Ectodermal cell (in vitro differentiated cells): ENCODE measurements around the gene CLSTN2.

Experiments
- H3K27ac ChIP-seq: 2 replicates; pipeline ENCODE4 v1.7.0; 2013; ENCODE audit warnings: mild to moderate bottlenecking, low read depth, low read length; ENCODE audit not compliant: insufficient read depth, poor library complexity, severe bottlenecking
- H3K27me3 ChIP-seq: 2 replicates; pipeline ENCODE4 v1.7.0; 2013; ENCODE audit warnings: mild to moderate bottlenecking, low read length; ENCODE audit not compliant: insufficient read depth, control insufficient read depth, poor library complexity, severe bottlenecking
- H3K36me3 ChIP-seq: one replicate; pipeline ENCODE4 v1.7.0; 2013; ENCODE audit warnings: low read length; ENCODE audit not compliant: control insufficient read depth, insufficient read depth
- H3K4me1 ChIP-seq: one replicate; pipeline ENCODE4 v1.7.0; 2013; ENCODE audit warnings: low read length; ENCODE audit not compliant: control insufficient read depth, insufficient read depth
- H3K4me3 ChIP-seq: 2 replicates; pipeline ENCODE4 v1.7.0; 2013; ENCODE audit warnings: low read depth, low read length, control low read depth; ENCODE audit not compliant: insufficient read depth
- H3K9me3 ChIP-seq: 2 replicates; pipeline ENCODE4 v1.7.0; 2013; ENCODE audit warnings: mild to moderate bottlenecking, low read length, moderate library complexity; ENCODE audit not compliant: control insufficient read depth
- WGBS, 2 experiments: methylation state at CpG; one replicate each; pipeline ENCODE4 v1.1.7; 2013; ENCODE audit warnings: missing lambda C conversion rate in 2 of 2; 5-methylcytosine and 5-hydroxymethylcytosine counted together

Gene CLSTN2

GRCh38 chr3:139969386-139969785 lies 34.4 kb downstream of the CLSTN2 start:
- Histone ChIP-seq H3K36me3 (no peaks in the 10 kb centered on the region), H3K9me3 (no peaks in the 10 kb centered on the region), H3K4me1 (no peaks in the 10 kb centered on the region), H3K27me3 (no peaks in the 10 kb centered on the region), H3K27ac (no peak overlapping the region), H3K4me3 (no peak overlapping the region)
- WGBS, 2 experiments, result 85 to 87% methylated on average over 1 of the region's 1 CpG

GRCh38 chr3:139970526-139970925 lies 35.5 kb downstream of the CLSTN2 start:
- H3K27ac ChIP-seq, result no peak overlapping the region
- no peaks in the 10 kb centered on the region for H3K36me3 ChIP-seq
- H3K9me3 ChIP-seq, result no peaks in the 10 kb centered on the region
- no peaks in the 10 kb centered on the region for H3K27me3 ChIP-seq
- H3K4me1 ChIP-seq, result no peaks in the 10 kb centered on the region
- H3K4me3 ChIP-seq, result no peak overlapping the region
- 87 to 91% methylated on average over 5 of the region's 5 CpGs for WGBS, 2 experiments

- Histone ChIP-seq H3K27ac (no peak overlapping the region), H3K4me1 (no peaks in the 10 kb centered on the region), H3K9me3 (no peaks in the 10 kb centered on the region), H3K36me3 (no peaks in the 10 kb centered on the region), H3K27me3 (no peaks in the 10 kb centered on the region), H3K4me3 (no peak overlapping the region)
- 81 to 92% methylated on average over 2 of the region's 2 CpGs for WGBS, 2 experiments
Observed at GRCh38 chr3:139974809-139975425, 39.9 kb downstream of the CLSTN2 start.

- H3K4me3 ChIP-seq, result no peak overlapping the region
- 90 to 92% methylated on average over 5 of the region's 5 CpGs for WGBS, 2 experiments
- H3K36me3 ChIP-seq, result no peaks in the 10 kb centered on the region
- no peaks in the 10 kb centered on the region for H3K9me3 ChIP-seq
- H3K4me1 ChIP-seq, result no peaks in the 10 kb centered on the region
- no peak overlapping the region for H3K27ac ChIP-seq
- no peaks in the 10 kb centered on the region for H3K27me3 ChIP-seq
Observed at GRCh38 chr3:139975594-139976365, 40.8 kb downstream of the CLSTN2 start.

- Histone ChIP-seq H3K36me3 (no peaks in the 10 kb centered on the region), H3K4me3 (no peak overlapping the region), H3K9me3 (no peaks in the 10 kb centered on the region), H3K4me1 (no peaks in the 10 kb centered on the region), H3K27me3 (no peaks in the 10 kb centered on the region), H3K27ac (no peak overlapping the region)
- 94% methylated on average over 4 of the region's 4 CpGs for WGBS, 2 experiments
Observed at GRCh38 chr3:139978966-139979365, 44.0 kb downstream of the CLSTN2 start.

- H3K4me3 ChIP-seq, result no peak overlapping the region
- no peaks in the 10 kb centered on the region for H3K4me1 ChIP-seq
- no peaks in the 10 kb centered on the region for H3K9me3 ChIP-seq
- H3K27ac ChIP-seq, result no peak overlapping the region
- no peaks in the 10 kb centered on the region for H3K27me3 ChIP-seq
- 90% methylated on average over 1 of the region's 1 CpG for WGBS, 2 experiments
- no peaks in the 10 kb centered on the region for H3K36me3 ChIP-seq
Observed at GRCh38 chr3:139979991-139980390, 45.0 kb downstream of the CLSTN2 start.

- 77 to 92% methylated on average over 1 of the region's 1 CpG for WGBS, 2 experiments
- H3K36me3 ChIP-seq, result no peaks in the 10 kb centered on the region
- no peaks in the 10 kb centered on the region for H3K9me3 ChIP-seq
- no peak overlapping the region for H3K27ac ChIP-seq
- H3K4me3 ChIP-seq, result no peak overlapping the region
- H3K27me3 ChIP-seq, result no peaks in the 10 kb centered on the region
- no peaks in the 10 kb centered on the region for H3K4me1 ChIP-seq
Observed at GRCh38 chr3:139982404-139982803, 47.4 kb downstream of the CLSTN2 start.

- WGBS, 2 experiments, result 88 to 93% methylated on average over 3 of the region's 3 CpGs
- Histone ChIP-seq H3K9me3 (no peaks in the 10 kb centered on the region), H3K4me3 (no peak overlapping the region), H3K4me1 (no peaks in the 10 kb centered on the region), H3K36me3 (no peaks in the 10 kb centered on the region), H3K27ac (no peak overlapping the region), H3K27me3 (no peaks in the 10 kb centered on the region)
Observed at GRCh38 chr3:139985576-139985975, 50.6 kb downstream of the CLSTN2 start.

- Histone ChIP-seq H3K4me1 (no peaks in the 10 kb centered on the region), H3K4me3 (no peak overlapping the region), H3K9me3 (no peaks in the 10 kb centered on the region), H3K27ac (no peak overlapping the region), H3K36me3 (no peaks in the 10 kb centered on the region), H3K27me3 (no peaks in the 10 kb centered on the region)
- WGBS, 2 experiments, result 89 to 98% methylated on average over 3 of the region's 3 CpGs
Observed at GRCh38 chr3:139987908-139988307, 52.9 kb downstream of the CLSTN2 start.

- H3K27me3 ChIP-seq, result no peaks in the 10 kb centered on the region
- 96 to 98% methylated on average over 3 of the region's 3 CpGs for WGBS, 2 experiments
- no peak overlapping the region for H3K4me3 ChIP-seq
- H3K36me3 ChIP-seq, result no peaks in the 10 kb centered on the region
- H3K27ac ChIP-seq, result no peak overlapping the region
- H3K9me3 ChIP-seq, result no peaks in the 10 kb centered on the region
- no peaks in the 10 kb centered on the region for H3K4me1 ChIP-seq
Observed at GRCh38 chr3:139988472-139989156, 53.6 kb downstream of the CLSTN2 start.
